Measurements from ENCODE around the gene SPPL2A.

Gene SPPL2A

GRCh38 chr15:50777042-50777441 is 11.5 kb upstream of the SPPL2A start:
- no peaks in the 10 kb centered on the region for H3K4me1 ChIP-seq (ENCODE audit: insufficient read depth, low read length, poor library complexity, severe bottlenecking)
- TF ChIP-seq EZH2phosphoT487 (IDR thresholded peaks at IDR 0.05; ENCODE audit: borderline replicate concordance), result no peak
- TF ChIP-seq, protein P1, sequence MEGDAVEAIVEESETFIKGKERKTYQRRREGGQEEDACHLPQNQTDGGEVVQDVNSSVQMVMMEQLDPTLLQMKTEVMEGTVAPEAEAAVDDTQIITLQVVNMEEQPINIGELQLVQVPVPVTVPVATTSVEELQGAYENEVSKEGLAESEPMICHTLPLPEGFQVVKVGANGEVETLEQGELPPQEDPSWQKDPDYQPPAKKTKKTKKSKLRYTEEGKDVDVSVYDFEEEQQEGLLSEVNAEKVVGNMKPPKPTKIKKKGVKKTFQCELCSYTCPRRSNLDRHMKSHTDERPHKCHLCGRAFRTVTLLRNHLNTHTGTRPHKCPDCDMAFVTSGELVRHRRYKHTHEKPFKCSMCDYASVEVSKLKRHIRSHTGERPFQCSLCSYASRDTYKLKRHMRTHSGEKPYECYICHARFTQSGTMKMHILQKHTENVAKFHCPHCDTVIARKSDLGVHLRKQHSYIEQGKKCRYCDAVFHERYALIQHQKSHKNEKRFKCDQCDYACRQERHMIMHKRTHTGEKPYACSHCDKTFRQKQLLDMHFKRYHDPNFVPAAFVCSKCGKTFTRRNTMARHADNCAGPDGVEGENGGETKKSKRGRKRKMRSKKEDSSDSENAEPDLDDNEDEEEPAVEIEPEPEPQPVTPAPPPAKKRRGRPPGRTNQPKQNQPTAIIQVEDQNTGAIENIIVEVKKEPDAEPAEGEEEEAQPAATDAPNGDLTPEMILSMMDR (conservative IDR thresholded peaks at IDR 0.05; ENCODE audit: low read length), result no peak
- H3K4me2 ChIP-seq (ENCODE audit: low read depth, low read length, poor library complexity, severe bottlenecking), result no peak overlapping the region
- no peaks in the 10 kb centered on the region for H3K36me3 ChIP-seq (ENCODE audit: insufficient read depth, low read length)
- H3K9me3 ChIP-seq (ENCODE audit: insufficient read depth, low read depth, low read length), result no peaks in the 10 kb centered on the region
- no peak overlapping the region for H2AFZ ChIP-seq (ENCODE audit: low read length)
- no peaks in the 10 kb centered on the region for H3K9me2 ChIP-seq (replicated peaks; ENCODE audit: low read depth, low read length)
- no peaks in the 10 kb centered on the region for H3K27me3 ChIP-seq (ENCODE audit: insufficient read depth, low read length, poor library complexity, severe bottlenecking)
- H3K4me3 ChIP-seq (ENCODE audit: low read length, poor library complexity, severe bottlenecking), result no peak overlapping the region
- H4K20me1 ChIP-seq (ENCODE audit: insufficient read depth, low read length, poor library complexity, severe bottlenecking), result no peaks in the 10 kb centered on the region
- no peaks in the 10 kb centered on the region for H3F3A ChIP-seq (ENCODE audit: low read depth)
- no peak overlapping the region for H3K9ac ChIP-seq (ENCODE audit: low read depth, low read length, poor library complexity, severe bottlenecking)
- no peaks in the 10 kb centered on the region for H3K79me2 ChIP-seq (ENCODE audit: insufficient read depth, low read length)

- Histone ChIP-seq H2AFZ (ENCODE audit: low read length) (peak overlapping the region; percentile 75), H3K4me2 (ENCODE audit: low read depth, low read length, poor library complexity, severe bottlenecking) (no peak overlapping the region), H3K4me3 (ENCODE audit: low read length, poor library complexity, severe bottlenecking) (no peak overlapping the region), H3K4me1 (ENCODE audit: insufficient read depth, low read length, poor library complexity, severe bottlenecking) (no peaks in the 10 kb centered on the region), H3K36me3 (ENCODE audit: insufficient read depth, low read length) (no peaks in the 10 kb centered on the region), H3F3A (ENCODE audit: low read depth) (no peaks in the 10 kb centered on the region), H3K79me2 (ENCODE audit: insufficient read depth, low read length) (no peaks in the 10 kb centered on the region), H3K9me3 (ENCODE audit: insufficient read depth, low read depth, low read length) (no peaks in the 10 kb centered on the region), H3K9me2 (replicated peaks; ENCODE audit: low read depth, low read length) (no peaks in the 10 kb centered on the region), H3K27me3 (ENCODE audit: insufficient read depth, low read length, poor library complexity, severe bottlenecking) (no peaks in the 10 kb centered on the region), H4K20me1 (ENCODE audit: insufficient read depth, low read length, poor library complexity, severe bottlenecking) (no peaks in the 10 kb centered on the region), H3K9ac (ENCODE audit: low read depth, low read length, poor library complexity, severe bottlenecking) (no peak overlapping the region)
- TF ChIP-seq, protein P1 (conservative IDR thresholded peaks at IDR 0.05; ENCODE audit: low read length), result no peak
- no peak for TF ChIP-seq EZH2phosphoT487 (IDR thresholded peaks at IDR 0.05; ENCODE audit: borderline replicate concordance)
Observed at GRCh38 chr15:50774450-50774849, 8.9 kb upstream of the SPPL2A start.

DNA sequence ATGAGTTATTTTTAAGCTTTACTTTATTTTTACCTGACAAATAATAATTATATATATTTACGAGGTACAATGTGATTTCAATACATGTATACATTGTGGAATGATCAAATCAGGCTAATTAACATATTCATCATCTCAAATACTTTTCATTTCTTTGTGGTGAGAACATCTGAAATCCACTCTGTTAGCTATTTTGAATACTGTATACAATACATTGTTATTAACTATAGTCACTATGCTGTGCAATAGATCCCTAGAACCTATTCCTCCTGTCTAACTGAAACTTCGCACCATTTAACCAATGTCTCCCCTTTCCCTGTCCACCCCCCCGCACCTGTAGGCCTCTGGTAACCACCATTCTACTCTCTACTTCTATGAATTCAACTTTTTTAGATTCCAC is 7.9 kb upstream of the SPPL2A start:
- no peak for TF ChIP-seq EZH2phosphoT487 (IDR thresholded peaks at IDR 0.05; ENCODE audit: borderline replicate concordance)
- TF ChIP-seq, protein P1 (conservative IDR thresholded peaks at IDR 0.05; ENCODE audit: low read length), result no peak
- Histone ChIP-seq H3K4me3 (ENCODE audit: low read length, poor library complexity, severe bottlenecking) (no peak overlapping the region), H3K36me3 (ENCODE audit: insufficient read depth, low read length) (no peaks in the 10 kb centered on the region), H4K20me1 (ENCODE audit: insufficient read depth, low read length, poor library complexity, severe bottlenecking) (no peaks in the 10 kb centered on the region), H3F3A (ENCODE audit: low read depth) (no peaks in the 10 kb centered on the region), H3K79me2 (ENCODE audit: insufficient read depth, low read length) (no peaks in the 10 kb centered on the region), H3K4me1 (ENCODE audit: insufficient read depth, low read length, poor library complexity, severe bottlenecking) (no peaks in the 10 kb centered on the region), H3K4me2 (ENCODE audit: low read depth, low read length, poor library complexity, severe bottlenecking) (no peak overlapping the region), H3K9me3 (ENCODE audit: insufficient read depth, low read depth, low read length) (no peaks in the 10 kb centered on the region), H3K9ac (ENCODE audit: low read depth, low read length, poor library complexity, severe bottlenecking) (no peak overlapping the region), H2AFZ (ENCODE audit: low read length) (no peak overlapping the region), H3K27me3 (ENCODE audit: insufficient read depth, low read length, poor library complexity, severe bottlenecking) (no peaks in the 10 kb centered on the region), H3K9me2 (replicated peaks; ENCODE audit: low read depth, low read length) (no peaks in the 10 kb centered on the region)
